ENCODE measurements around the gene RERE. TPM values are rescaled to one million over a fixed set of nuclear protein-coding genes. Genes with fewer than 3 reads are reported as not detected.

Gene RERE
- total RNA-seq, 1 donor from 2014 or later: 252 TPM

DNA sequence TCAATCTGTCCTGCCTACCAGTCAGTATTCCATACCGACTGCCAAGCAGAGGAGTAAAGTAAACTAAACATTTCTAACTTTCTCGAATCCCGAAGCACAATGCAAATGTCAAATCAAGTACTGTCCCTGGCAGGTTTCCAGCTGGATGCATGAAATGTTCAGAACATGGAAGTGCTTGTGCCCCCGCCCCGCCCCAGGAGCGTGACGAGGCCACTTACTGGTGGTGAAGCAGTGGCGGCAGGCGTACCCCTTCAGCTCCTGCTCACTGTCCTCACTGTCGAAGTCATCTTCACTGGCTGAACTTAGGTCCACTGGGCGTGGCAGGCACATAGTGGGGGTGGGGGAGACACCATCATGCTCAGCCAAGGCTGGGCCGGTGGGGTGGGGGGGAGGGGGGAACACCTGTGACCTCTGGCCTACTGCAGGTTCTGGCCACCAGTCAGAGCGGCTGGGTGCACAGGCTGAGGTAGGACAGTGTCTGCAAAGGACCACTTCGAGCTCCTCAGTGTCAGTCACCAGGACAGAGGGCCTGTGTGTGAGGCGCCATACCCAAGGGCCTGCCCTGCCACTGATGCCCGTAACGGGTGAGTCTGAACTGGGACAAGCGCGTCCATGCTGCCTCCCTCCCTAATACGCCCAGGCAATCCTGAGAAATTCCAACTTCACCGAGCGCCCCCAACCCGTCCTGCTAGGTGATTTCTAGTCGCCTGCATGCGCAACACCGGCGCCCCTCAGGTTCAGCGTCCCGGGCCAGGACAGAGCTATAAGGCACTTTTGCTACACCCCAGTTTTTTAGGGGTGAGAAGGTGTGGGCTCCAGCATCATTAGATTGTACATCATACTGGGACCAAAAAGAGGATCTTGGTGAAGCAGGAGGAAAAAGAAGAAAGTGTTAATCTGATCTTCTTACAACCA is 452.7 kb downstream of the RERE start:
- Mint-ChIP-seq H3K9me3 (ENCODE audit: unreplicated experiment) (peaks cover 31% of the 10 kb centered on the region), H3K4me3 (ENCODE audit: unreplicated experiment) (no peak overlapping the region), H3K27me3 (ENCODE audit: unreplicated experiment) (peaks cover 22% of the 10 kb centered on the region), H3K27ac (ENCODE audit: unreplicated experiment) (peak overlapping the region; percentile 4), H3K36me3 (ENCODE audit: unreplicated experiment) (peaks cover 5% of the 10 kb centered on the region), H3K4me1 (ENCODE audit: low read depth, unreplicated experiment) (peaks cover 42% of the 10 kb centered on the region)
- DNase-seq: no peak
- TF ChIP-seq CTCF (IDR thresholded peaks at IDR 0.05; ENCODE audit: partially characterized antibody, unreplicated experiment): no peak

- no peak overlapping the region for H3K4me3 Mint-ChIP-seq (ENCODE audit: unreplicated experiment)
- no peak for TF ChIP-seq CTCF (IDR thresholded peaks at IDR 0.05; ENCODE audit: partially characterized antibody, unreplicated experiment)
- H3K27ac Mint-ChIP-seq (ENCODE audit: unreplicated experiment): peak overlapping the region; percentile 85
- peaks cover 30% of the 10 kb centered on the region for H3K9me3 Mint-ChIP-seq (ENCODE audit: unreplicated experiment)
- peaks cover 5% of the 10 kb centered on the region for H3K36me3 Mint-ChIP-seq (ENCODE audit: unreplicated experiment)
- H3K4me1 Mint-ChIP-seq (ENCODE audit: low read depth, unreplicated experiment): peaks cover 40% of the 10 kb centered on the region
- H3K27me3 Mint-ChIP-seq (ENCODE audit: unreplicated experiment): peaks cover 23% of the 10 kb centered on the region
- no peak for DNase-seq
Observed at GRCh38 chr1:8363767-8364301, 453.6 kb downstream of the RERE start.

DNA sequence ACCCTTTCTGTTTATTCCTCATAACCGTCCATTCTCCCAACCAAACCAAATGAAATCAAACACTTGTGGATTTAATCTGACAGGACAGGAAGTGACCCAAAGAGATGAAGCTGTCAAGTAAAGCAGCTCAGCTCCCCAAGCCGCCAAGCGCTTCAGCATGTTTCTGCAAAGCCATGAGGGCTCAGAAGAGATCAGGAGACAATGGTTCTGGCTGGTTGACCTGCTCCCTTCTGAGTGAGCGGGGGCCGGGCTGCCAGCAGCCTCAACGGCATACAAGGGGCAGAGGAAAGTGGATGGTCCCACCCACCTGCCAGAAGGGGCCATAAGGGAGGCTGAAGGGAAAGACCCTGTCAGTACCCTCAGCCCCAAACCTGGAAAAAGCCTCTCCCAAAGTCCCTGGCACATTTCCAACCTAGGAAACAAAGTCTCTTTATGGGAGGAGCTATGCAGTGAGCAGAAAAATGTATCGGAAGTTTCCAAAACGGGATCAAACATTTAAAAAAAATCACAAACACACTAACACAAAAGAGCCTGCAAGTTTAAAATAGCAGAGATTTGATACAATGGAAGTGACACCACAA is 454.2 kb downstream of the RERE start:
- TF ChIP-seq CTCF (IDR thresholded peaks at IDR 0.05; ENCODE audit: partially characterized antibody, unreplicated experiment): no peak
- DNase-seq: no peak
- H3K36me3 Mint-ChIP-seq (ENCODE audit: unreplicated experiment): peaks cover 5% of the 10 kb centered on the region
- peaks cover 26% of the 10 kb centered on the region for H3K27me3 Mint-ChIP-seq (ENCODE audit: unreplicated experiment)
- H3K4me1 Mint-ChIP-seq (ENCODE audit: low read depth, unreplicated experiment): peaks cover 40% of the 10 kb centered on the region
- H3K4me3 Mint-ChIP-seq (ENCODE audit: unreplicated experiment): peak overlapping the region; percentile 32
- peaks cover 31% of the 10 kb centered on the region for H3K9me3 Mint-ChIP-seq (ENCODE audit: unreplicated experiment)
- peak overlapping the region; percentile 85 for H3K27ac Mint-ChIP-seq (ENCODE audit: unreplicated experiment)

DNA sequence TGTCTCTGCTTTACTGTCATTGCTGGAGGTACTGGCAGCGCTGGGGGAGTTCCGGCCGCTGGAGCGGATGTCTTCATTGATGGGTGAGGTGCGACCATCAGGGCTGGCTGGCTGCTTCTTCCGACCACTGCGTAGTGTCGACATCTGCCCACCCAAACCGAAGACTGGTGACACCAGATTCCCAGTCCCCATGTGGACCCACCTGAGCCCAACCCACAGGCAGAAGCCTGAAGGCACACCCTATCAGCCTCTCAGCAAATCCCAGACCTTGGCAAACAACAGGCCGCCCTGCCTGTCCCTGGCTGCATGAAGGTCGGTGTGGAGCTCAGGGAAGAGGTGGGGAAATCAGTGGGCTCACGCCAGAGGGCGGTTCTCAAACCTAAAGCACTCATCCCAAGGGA is 454.7 kb downstream of the RERE start:
- DNase-seq: no peak
- peaks cover 38% of the 10 kb centered on the region for H3K4me1 Mint-ChIP-seq (ENCODE audit: low read depth, unreplicated experiment)
- peaks cover 36% of the 10 kb centered on the region for H3K9me3 Mint-ChIP-seq (ENCODE audit: unreplicated experiment)
- TF ChIP-seq CTCF (IDR thresholded peaks at IDR 0.05; ENCODE audit: partially characterized antibody, unreplicated experiment): no peak
- H3K36me3 Mint-ChIP-seq (ENCODE audit: unreplicated experiment): peaks cover 5% of the 10 kb centered on the region
- peak overlapping the region; percentile 85 for H3K27ac Mint-ChIP-seq (ENCODE audit: unreplicated experiment)
- no peak overlapping the region for H3K4me3 Mint-ChIP-seq (ENCODE audit: unreplicated experiment)
- peaks cover 31% of the 10 kb centered on the region for H3K27me3 Mint-ChIP-seq (ENCODE audit: unreplicated experiment)

All from glutamatergic neuron (in vitro differentiated cells).